SIG-M5 treated with dmso at 0.1 percent for 504 hours (cell line): Measurements from ENCODE around the gene AP2B1.

Experiments
- DNase-seq: peaks from one replicate; lab custom pipeline; 2025; ENCODE audit not compliant: unreplicated experiment; lab: John Stamatoyannopoulos, UW

The AP2B1 gene

DNA sequence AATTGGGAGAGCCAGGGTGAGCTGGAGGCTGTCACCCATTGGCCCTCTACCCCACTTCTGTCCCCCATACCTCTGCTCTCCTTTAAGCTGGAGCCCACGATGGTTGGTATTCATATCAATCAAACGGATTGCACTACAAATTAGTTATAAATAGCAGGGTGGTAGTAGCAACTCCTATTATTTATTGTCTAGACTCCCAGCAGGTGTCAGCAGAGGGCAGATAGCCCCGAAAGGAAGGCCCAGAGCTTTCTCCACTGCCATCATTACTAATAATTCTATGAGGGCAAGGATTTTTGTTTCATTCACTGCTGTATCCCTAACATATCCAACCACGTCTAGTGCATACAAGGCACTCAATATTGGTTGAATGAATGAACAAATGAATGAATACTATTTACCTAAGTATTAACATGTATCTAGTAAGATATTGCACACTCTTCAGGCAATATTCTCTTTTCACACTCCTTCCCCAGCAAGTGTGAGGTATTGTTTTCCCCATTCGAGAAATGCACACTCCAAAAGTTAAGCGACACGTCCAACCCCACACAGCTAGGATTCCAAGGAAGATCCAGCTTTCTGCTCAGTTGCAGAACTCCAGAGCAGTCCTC lies 179.9 kb downstream of the AP2B1 start:
- peak; percentile 30 for DNase-seq

GRCh38 chr17:35768797-35769196 lies 181.7 kb downstream of the AP2B1 start:
- DNase-seq = no peak

GRCh38 chr17:35769895-35770486 lies 182.9 kb downstream of the AP2B1 start:
- DNase-seq = no peak

- no peak for DNase-seq
Measured at GRCh38 chr17:35773129-35773528, 186.0 kb downstream of the AP2B1 start.

- no peak for DNase-seq
Measured at GRCh38 chr17:35773679-35774425, 186.7 kb downstream of the AP2B1 start.

DNA sequence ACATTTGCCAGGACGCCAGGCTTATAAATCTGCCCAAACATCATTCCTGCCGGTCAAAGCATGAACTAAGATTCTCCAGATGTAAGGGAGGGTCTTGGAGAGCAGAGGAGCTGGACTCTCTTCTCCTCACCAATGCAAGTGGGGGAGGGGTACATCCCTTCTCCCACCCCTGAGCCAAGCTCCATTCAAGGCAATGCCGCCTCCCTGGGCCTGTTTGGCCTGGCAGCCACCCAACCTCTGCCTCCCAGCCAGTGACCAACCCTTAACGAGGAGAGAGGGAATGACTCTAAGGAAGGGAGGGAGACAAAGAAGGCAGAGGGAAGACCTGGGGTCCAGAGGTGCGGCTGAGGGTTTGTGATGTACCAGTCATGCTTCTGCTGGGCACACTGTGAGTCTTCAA lies 187.4 kb downstream of the AP2B1 start:
- DNase-seq = no peak

- DNase-seq = no peak
Measured at GRCh38 chr17:35775039-35775438, 187.9 kb downstream of the AP2B1 start.

GRCh38 chr17:35775583-35775982 lies 188.5 kb downstream of the AP2B1 start:
- no peak for DNase-seq
